GM23338 (cell line): Measurements from ENCODE around the gene DDX60. TPM values are rescaled to one million over a fixed set of nuclear protein-coding genes. Genes with fewer than 3 reads are reported as not detected.

Source experiments
- ATAC-seq: fragments of 200-7000 bp; cut with Tn5 transposase; 3 replicates; pipeline ENCODE4 v1.9.1; 2020
- DNase-seq: peaks from one replicate; pipeline ENCODE4 v3.0.0-alpha.2; 2015; ENCODE audit warnings: low spot score
- H2AFZ ChIP-seq: fragments of 200-600 bp; sonication (generic); 2 replicates; pipeline ENCODE4 v1.8.0; 2016; ENCODE audit warnings: antibody characterized with exemption, mild to moderate bottlenecking, moderate library complexity
- H3F3A ChIP-seq: fragments of 200-600 bp; sonication (generic); replicated peaks from 2 replicates; pipeline ENCODE4 v1.8.0; 2017; ENCODE audit warnings: antibody characterized with exemption, mixed run types, low read depth
- H3K27ac ChIP-seq: fragments of 200-600 bp; sonication (generic); 2 replicates; pipeline ENCODE4 v1.6.1; 2016; ENCODE audit warnings: low read depth
- H3K27me3 ChIP-seq: fragments of 200-600 bp; sonication (generic); 2 replicates; pipeline ENCODE4 v1.8.0; 2016; ENCODE audit warnings: mild to moderate bottlenecking, mixed run types, moderate library complexity; ENCODE audit not compliant: insufficient read depth
- H3K36me3 ChIP-seq: fragments of 200-600 bp; sonication (generic); 2 replicates; pipeline ENCODE4 v1.8.0; 2016; ENCODE audit warnings: mild to moderate bottlenecking; ENCODE audit not compliant: insufficient read depth
- H3K4me1 ChIP-seq: fragments of 200-600 bp; sonication (generic); 2 replicates; pipeline ENCODE4 v1.8.0; 2016; ENCODE audit warnings: mild to moderate bottlenecking, moderate library complexity; ENCODE audit not compliant: insufficient read depth
- H3K4me2 ChIP-seq: fragments of 200-600 bp; sonication (generic); 2 replicates; pipeline ENCODE4 v1.7.1; 2017; ENCODE audit warnings: mixed run types
- H3K4me3 ChIP-seq: fragments of 200-600 bp; sonication (generic); 2 replicates; pipeline ENCODE4 v1.6.1; 2016; ENCODE audit warnings: mixed run types
- H3K79me2 ChIP-seq: fragments of 200-600 bp; sonication (generic); replicated peaks from 2 replicates; pipeline ENCODE4 v1.8.0; 2017; ENCODE audit warnings: mild to moderate bottlenecking; ENCODE audit not compliant: insufficient read depth
- H3K9me2 ChIP-seq: fragments of 200-600 bp; sonication (generic); 2 replicates; pipeline ENCODE4 v1.8.0; 2017; ENCODE audit not compliant: insufficient read depth
- H4K20me1 ChIP-seq: fragments of 200-600 bp; sonication (generic); replicated peaks from 2 replicates; pipeline ENCODE4 v1.8.0; 2017; ENCODE audit warnings: mild to moderate bottlenecking; ENCODE audit not compliant: insufficient read depth
- H3K27ac Mint-ChIP-seq: 2 replicates; pipeline ENCODE4 v1.8.0; 2020; ENCODE audit warnings: inconsistent platforms, mild to moderate bottlenecking, moderate library complexity, mixed read lengths
- H3K27me3 Mint-ChIP-seq: 3 replicates; pipeline ENCODE4 v1.8.0; 2022; ENCODE audit warnings: low read depth, mild to moderate bottlenecking, moderate library complexity, mixed read lengths, inconsistent platforms; ENCODE audit not compliant: insufficient read depth, poor library complexity
- H3K36me3 Mint-ChIP-seq: 3 replicates; pipeline ENCODE4 v1.8.0; 2021; ENCODE audit warnings: low read depth, mild to moderate bottlenecking, inconsistent platforms, moderate library complexity, mixed read lengths
- H3K4me1 Mint-ChIP-seq: 3 replicates; pipeline ENCODE4 v1.8.0; 2020; ENCODE audit warnings: mild to moderate bottlenecking, inconsistent platforms, mixed read lengths
- H3K4me3 Mint-ChIP-seq: 3 replicates; pipeline ENCODE4 v1.8.0; 2021; ENCODE audit warnings: moderate library complexity, mild to moderate bottlenecking, inconsistent platforms, mixed read lengths
- H3K9me3 Mint-ChIP-seq: 3 replicates; pipeline ENCODE4 v1.8.0; 2020; ENCODE audit warnings: moderate library complexity, mild to moderate bottlenecking, inconsistent platforms, mixed read lengths
- CREB1 ChIP-seq: fragments of 250-450 bp; sonication (Bioruptor Pico); IDR thresholded peaks from 2 replicates; pipeline ENCODE4 v1.5.0; 2020; ENCODE audit warnings: low read depth, mild to moderate bottlenecking, moderate library complexity
- CTCF ChIP-seq, 2 experiments: fragments of 200-600 bp in 1 of 2; sonication (generic) in 1 of 2; conservative IDR thresholded peaks; 2 replicates each; pipeline versions ENCODE4 v1.5.1 to v1.6.1; 2016 to 2017; ENCODE audit warnings: antibody characterized with exemption in 2 of 2, low read depth in 2 of 2, mild to moderate bottlenecking in 2 of 2, moderate library complexity in 1 of 2
- ETS1 ChIP-seq: IDR thresholded peaks from 2 replicates; pipeline ENCODE4 v1.6.1; 2016; ENCODE audit warnings: antibody characterized with exemption
- EZH2 ChIP-seq: fragments of 200-600 bp; sonication (generic); IDR thresholded peaks from one replicate; pipeline ENCODE4 v1.8.0; 2017; ENCODE audit warnings: antibody characterized with exemption, mild to moderate bottlenecking, low read depth; ENCODE audit not compliant: unreplicated experiment
- EZH2phosphoT487 ChIP-seq: fragments of 200-600 bp; sonication (generic); IDR thresholded peaks from one replicate; pipeline ENCODE4 v1.8.1; 2018; ENCODE audit warnings: antibody characterized with exemption; ENCODE audit not compliant: unreplicated experiment
- JUNB ChIP-seq: IDR thresholded peaks from one replicate; pipeline ENCODE4 v1.6.1; 2016; ENCODE audit warnings: antibody characterized with exemption; ENCODE audit not compliant: unreplicated experiment
- NANOG ChIP-seq: IDR thresholded peaks from 2 replicates; pipeline ENCODE4 v1.6.1; 2016; ENCODE audit warnings: antibody characterized with exemption, borderline replicate concordance
- POLR2AphosphoS5 ChIP-seq: IDR thresholded peaks from 2 replicates; pipeline ENCODE4 v1.6.1; 2016; ENCODE audit warnings: antibody characterized with exemption, low read depth
- REST ChIP-seq: IDR thresholded peaks from one replicate; pipeline ENCODE4 v1.6.1; 2018; ENCODE audit warnings: antibody characterized with exemption; ENCODE audit not compliant: unreplicated experiment
- STAT1 ChIP-seq: IDR thresholded peaks from one replicate; pipeline ENCODE4 v1.6.1; 2016; ENCODE audit warnings: antibody characterized with exemption; ENCODE audit not compliant: unreplicated experiment
- ZNF114 ChIP-seq: fragments of 250-450 bp; sonication (Bioruptor Pico); IDR thresholded peaks from 2 replicates; pipeline ENCODE4 v1.5.0; 2020; ENCODE audit warnings: mild to moderate bottlenecking, moderate library complexity
- ZNF331 ChIP-seq: fragments of 250-450 bp; sonication (Bioruptor Pico); IDR thresholded peaks from 2 replicates; pipeline ENCODE4 v1.5.0; 2020; ENCODE audit warnings: low read depth, mild to moderate bottlenecking, moderate library complexity
- ZNF462 ChIP-seq: fragments of 250-450 bp; sonication (Bioruptor Pico); IDR thresholded peaks from 2 replicates; pipeline ENCODE4 v1.5.0; 2020; ENCODE audit warnings: mild to moderate bottlenecking, moderate library complexity
- polyA plus RNA-seq: library from polyadenylated mRNA; unstranded; fragments of >200 nt; fragmentation: Nextera tagmentation; extraction: Ambion mirVana; gene quantifications from 2 replicates; pipeline ENCODE4 v1.2.1, GENCODE V29; 2016
- total RNA-seq: library from RNA; depleted of rRNA; stranded (reverse); fragments of >200 nt; shearing (Covaris generic); gene quantifications from 2 replicates; pipeline ENCODE4 v1.2.3, GENCODE V29; 2014

DDX60 gene
- total and polyA plus RNA-seq, 2 experiments from 2014 or later, result 1.0 to 1.4 TPM

GRCh38 chr4:168177546-168178149 lies 140.9 kb downstream of the DDX60 start:
- Mint-ChIP-seq H3K9me3 (no peaks in the 10 kb centered on the region), H3K27me3 (peaks cover 1% of the 10 kb centered on the region), H3K4me1 (no peaks in the 10 kb centered on the region), H3K4me3 (no peak overlapping the region), H3K27ac (no peak overlapping the region), H3K36me3 (no peaks in the 10 kb centered on the region)
- no peaks in the 10 kb centered on the region for H3K27me3 ChIP-seq
- DNase-seq (no peak), ATAC-seq (no peak)
- H3K4me1 ChIP-seq, result no peaks in the 10 kb centered on the region
- H3F3A ChIP-seq, result no peaks in the 10 kb centered on the region
- H3K79me2 ChIP-seq, result no peaks in the 10 kb centered on the region
- H3K4me2 ChIP-seq, result no peak overlapping the region
- no peaks in the 10 kb centered on the region for H4K20me1 ChIP-seq
- no peak for TF ChIP-seq STAT1
- no peak for TF ChIP-seq POLR2AphosphoS5
- TF ChIP-seq ZNF114, result no peak
- no peak for TF ChIP-seq EZH2phosphoT487
- no peak for TF ChIP-seq ZNF462
- no peak for TF ChIP-seq ETS1
- no peak for TF ChIP-seq CTCF (conservative IDR thresholded peaks at IDR 0.05; ENCODE audit: low read depth in 2 of 2)
- no peak for TF ChIP-seq NANOG
- no peak for TF ChIP-seq CREB1 (CRISPR knock-in tag)
- no peak for TF ChIP-seq JUNB
- no peak for TF ChIP-seq ZNF331
- no peak for TF ChIP-seq REST
- TF ChIP-seq EZH2, result no peak
- H3K27ac ChIP-seq, result no peak overlapping the region
- no peak overlapping the region for H3K4me3 ChIP-seq
- no peaks in the 10 kb centered on the region for H3K9me2 ChIP-seq
- no peaks in the 10 kb centered on the region for H3K36me3 ChIP-seq
- no peak overlapping the region for H2AFZ ChIP-seq
